CD4-positive, alpha-beta T cell treated with Interleukin-10 for 1 hour (primary cell): ENCODE measurements around the gene ZNF397.
"Not testable (repeated sequence)": the region's sequence is repeated elsewhere in the genome, so short reads cannot be mapped to it uniquely, and the experiment has no call there.

ENCODE experiments used
- DNase-seq: peaks from one replicate; pipeline ENCODE4 v3.0.0-alpha.2; 2020

ZNF397 gene

DNA sequence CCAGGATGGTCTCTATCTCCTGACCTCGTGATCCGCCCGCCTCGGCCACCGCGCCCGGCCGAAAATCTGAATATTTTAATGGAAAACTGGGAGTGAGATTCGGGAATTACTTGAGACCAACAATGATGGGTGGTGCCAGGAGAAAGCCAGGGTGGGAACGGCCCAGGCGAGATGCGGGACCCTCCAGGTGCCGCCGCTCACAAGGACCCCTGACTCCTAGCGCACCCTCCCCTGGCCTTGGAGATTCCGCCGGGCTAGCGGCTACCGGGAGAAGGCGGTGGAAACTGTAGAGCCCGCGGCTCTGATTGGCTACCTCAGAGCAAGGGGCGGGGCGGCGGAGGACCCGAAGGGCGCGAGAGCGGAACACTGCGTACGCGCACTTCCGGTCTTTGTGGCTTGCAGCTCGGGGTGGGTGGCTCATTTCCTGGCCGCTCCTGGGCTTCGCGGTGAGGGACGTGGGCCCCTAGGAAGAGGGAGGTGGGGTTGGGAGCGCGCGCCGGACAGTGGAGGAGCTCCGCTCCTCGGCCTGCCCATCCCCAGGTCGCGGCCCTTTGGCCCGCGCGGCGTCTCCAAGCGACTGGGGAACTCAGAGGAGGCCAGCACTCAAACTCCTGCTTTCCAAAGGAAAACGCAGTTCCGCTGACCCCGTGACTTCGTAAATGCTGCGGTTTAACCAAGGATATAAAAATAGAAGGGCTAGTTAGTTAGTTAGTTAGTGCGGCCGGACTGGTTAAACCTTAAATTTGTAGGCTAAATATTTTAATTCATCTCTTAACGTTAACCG is at the start of gene ZNF397:
ZNF397 (plus strand) TSS at position 371 of the 784 bp plus-strand sequence. CDS start 1,437 bp downstream, outside the sequence.
- DNase-seq: peak; percentile 96

DNA sequence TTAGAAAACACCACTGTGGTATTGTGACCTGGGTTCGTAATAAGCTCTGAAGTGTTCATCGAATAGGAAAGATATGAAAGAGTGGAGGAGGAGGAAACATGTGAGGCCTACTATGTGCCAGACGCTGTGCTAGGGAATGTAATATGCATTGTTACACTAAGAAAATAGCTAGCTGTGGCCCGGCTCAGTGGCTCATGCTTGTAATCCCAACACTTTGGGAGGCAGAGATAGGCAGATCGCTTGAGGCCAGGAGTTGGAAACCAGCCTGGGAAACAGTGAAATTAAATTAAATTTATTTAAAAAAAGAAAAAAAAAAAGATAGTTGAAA is 49.2 kb upstream of the ZNF397 start:
- DNase-seq: no peak

DNA sequence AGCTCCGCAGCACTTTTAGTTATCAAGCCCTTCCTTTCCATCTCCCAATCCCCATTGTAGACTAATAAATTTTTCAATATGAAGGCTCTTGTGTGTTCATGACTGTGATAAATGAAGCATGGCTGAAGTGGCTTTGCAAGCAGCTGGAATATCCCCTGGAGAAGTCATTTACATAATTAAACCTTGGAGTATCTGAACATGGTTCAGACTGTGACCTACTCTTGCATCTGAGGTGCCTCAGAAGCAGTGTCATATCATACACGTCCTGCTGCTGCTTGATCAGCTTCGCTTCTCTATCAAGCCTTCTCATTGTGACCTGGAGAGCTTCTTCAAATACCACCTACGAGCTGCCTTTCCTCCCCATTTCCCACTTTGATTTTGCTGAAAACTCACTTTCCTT is 48.4 kb upstream of the ZNF397 start:
- DNase-seq: no peak

DNA sequence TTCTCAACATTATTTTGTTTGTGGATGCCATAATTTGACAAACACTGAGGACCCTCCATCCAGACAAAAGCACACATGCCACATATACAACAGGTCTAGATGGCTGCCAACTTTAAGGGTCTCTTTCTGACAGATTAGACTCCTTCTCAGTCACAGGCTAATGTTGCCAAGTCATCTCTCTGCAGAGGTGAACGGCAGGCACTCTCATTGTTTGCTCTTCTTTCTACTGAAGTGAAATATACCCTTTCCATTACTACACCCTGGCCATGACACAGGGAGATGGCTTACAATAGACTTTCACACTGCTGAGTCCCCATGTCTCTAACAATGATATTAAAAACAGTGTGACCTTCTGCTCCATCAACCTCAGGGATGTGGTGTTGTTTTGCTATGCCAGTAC is 47.5 kb upstream of the ZNF397 start:
- DNase-seq: no peak

DNA sequence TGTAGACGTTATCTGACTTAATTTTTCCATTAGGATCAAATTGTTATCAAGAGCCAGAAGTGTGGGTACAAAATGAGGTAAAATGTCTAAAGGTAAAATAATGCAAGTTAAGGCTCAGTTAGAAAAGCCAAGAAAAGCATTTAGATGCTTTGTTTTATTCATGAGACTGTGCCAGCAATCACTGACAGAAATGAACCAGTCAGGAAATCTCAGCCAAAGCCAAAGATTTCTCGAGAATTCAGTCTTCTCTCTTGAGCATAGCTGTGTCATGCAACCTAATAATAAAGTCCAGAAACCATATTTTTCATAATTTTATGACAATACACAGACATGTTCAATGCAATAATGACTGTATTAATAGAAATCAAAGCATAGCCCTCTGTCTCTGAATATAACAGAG is 43.5 kb upstream of the ZNF397 start:
- no peak for DNase-seq

DNA sequence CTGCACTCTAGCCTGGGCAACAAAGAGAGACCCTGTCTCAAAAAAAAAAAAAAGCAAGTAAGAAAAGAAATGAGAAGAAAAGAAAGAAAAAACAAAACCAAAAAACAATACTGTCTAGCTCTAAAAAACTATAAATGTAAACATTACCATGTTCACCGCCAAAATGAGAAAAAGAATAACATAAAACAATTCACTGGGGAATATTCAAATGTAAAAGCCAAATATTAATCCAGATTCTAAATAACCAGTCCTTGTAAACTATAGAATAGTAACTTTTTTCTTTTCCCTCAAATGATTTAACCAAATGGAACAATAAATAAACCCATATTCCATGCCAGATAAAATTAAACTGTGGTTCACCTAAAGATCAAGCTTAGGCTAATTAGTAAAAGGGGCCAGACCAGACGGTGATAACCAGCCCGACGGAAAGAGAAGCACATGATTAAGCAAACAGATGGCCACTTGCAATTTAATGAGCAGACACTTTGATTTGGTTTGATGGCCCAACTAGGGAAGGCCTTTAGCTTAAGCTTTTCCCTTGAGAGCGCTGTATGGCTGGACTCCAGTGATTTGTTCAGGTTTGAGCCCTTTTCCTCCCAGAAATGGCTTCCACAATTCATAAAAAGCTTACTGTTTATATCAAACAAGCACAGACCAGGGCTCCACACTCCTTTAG is 39.4 kb upstream of the ZNF397 start:
- no peak for DNase-seq

DNA sequence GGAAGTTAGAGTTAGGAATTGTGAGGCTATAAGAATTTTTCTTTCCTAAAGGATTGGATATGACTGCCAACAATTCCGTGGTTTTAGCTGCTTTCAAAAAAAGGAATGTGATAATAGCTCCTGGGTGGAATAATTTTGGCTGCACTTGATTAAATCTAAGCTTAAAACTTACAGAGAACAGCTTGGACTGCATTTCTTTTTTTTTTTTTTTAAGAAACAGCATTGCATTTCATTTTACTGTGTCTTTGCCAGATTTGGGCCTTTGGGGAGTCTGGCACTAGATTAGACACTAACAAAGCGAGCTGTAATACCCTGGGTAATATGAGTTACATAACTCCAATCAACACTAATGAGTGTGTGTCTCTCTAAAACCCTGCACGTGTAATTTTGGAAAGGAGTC is 37.8 kb upstream of the ZNF397 start:
- no peak for DNase-seq

DNA sequence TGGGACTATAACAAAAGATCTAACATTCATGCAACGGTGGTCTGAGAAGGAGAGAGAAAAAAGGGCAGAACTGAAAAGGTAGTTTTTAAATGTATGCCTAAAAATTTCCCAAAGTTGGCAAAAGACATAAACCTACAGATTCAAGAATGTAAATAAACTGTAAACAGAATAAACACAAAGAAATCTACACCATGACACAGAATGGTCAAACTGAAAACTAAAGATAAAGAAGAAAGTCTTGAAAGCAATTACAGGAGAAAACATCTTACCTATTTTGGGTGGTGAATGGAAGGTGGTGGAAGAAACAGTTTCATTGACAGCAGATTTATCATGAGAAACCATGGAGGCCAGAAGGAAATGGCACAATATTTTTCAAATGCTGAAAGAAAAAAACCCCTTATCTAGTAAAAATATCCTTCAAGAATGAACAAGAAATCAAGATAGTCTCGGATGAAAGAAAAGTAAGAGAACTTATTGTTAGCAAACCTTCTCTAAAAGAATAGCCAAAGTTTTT is 35.6 kb upstream of the ZNF397 start:
- no peak for DNase-seq

DNA sequence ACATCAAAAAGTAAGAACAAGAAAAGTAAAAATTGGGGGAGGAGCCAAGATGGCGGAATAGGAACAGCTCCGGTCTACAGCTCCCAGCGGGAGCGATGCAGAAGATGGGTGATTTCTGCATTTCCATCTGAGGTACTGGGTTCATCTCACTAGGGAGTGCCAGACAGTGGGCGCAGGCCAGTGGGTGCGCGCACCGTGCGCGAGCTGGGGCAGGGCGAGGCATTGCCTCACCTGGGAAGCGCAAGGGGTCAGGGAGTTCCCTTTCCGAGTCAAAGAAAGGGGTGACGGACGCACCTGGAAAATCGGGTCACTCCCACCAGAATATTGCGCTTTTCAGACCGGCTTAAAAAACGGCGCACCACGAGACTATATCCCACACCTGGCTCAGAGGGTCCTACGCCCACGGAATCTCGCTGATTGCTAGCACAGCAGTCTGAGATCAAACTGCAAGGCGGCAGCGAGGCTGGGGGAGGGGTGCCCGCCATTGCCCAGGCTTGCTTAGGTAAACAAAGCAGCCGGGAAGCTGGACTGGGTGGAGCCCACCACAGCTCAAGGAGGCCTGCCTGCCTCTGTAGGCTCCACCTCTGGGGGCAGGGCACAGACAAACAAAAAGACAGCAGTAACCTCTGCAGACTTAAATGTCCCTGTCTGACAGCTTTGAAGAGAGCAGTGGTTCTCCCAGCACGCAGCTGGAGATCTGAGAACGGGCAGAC is 34.9 kb upstream of the ZNF397 start:
- not testable (repeated sequence) for DNase-seq

DNA sequence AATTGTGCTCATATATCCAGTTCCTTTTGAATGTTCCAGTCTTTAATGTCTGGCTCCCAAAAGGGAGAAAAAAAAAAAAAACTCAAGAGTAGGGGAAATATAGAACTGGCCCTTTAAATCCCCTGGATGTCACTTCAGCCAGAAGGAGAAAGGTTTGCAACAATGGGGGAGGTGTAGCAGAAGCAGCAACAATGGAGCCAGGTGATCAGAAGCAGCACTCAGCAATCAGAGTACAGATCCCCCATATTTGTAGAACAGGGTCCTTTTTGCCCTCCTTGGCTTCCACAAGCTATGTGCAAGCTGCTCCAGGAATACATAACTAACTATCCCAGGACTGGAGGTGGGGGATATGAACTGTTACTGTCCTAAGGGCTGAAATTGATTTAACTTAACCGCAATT is 25.8 kb upstream of the ZNF397 start:
- no peak for DNase-seq

DNA sequence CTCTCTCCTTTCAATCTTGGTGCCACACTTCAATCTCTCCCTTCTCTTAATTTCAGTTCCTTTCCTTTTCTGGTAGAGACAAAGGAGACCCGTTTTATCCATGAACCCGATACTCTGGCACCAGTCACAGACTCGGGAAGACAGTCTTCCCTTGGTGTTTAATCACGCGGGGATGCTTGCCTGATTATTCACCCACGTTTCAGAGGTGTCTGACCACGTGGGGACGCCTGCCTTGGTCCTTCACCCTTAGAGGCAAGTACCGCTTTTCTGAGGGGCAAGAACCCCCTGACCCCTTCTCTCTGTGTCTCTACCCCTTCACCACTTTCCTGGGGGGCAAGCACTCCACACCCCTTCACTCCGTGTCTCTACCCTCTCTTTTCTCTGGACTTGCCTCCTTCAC is 24.2 kb upstream of the ZNF397 start:
- DNase-seq: not testable (repeated sequence)

DNA sequence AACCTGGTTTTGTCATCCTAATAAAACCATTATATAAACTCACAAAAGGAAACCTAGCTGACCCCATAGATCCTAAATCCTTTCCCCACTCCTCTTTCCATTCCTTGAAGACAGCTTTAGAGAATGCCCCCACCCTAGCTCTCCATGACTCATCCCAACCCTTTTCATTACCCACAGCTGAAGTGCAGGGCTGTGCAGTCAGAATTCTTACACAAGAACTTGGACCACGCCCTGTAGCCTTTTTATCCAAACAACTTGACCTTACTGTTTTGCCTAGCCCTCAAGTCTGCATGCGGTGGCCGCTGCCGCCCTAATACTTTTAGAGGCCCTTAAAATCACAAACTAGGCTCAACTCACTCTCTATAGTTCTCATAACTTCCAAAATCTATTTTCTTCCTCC is 21.5 kb upstream of the ZNF397 start:
- not testable (repeated sequence) for DNase-seq

DNA sequence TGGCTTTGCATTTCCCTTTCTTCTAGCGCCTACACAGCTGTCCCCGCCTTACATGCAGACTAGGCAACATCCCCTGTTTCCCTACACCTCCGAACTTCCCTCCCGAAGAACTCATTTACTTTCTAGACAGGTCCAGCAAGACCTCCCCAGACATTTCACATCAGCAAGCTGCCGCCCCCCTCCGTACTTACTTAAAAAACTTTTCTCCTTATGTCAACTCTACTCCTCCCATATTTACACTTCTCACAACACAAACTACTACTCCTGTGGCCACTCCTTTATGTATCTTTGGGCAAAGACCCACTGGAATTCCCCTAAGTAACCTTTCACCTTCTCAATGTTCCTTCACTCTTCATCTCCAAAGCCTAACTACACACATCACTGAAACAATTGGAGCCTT is 20.4 kb upstream of the ZNF397 start:
- no peak for DNase-seq

DNA sequence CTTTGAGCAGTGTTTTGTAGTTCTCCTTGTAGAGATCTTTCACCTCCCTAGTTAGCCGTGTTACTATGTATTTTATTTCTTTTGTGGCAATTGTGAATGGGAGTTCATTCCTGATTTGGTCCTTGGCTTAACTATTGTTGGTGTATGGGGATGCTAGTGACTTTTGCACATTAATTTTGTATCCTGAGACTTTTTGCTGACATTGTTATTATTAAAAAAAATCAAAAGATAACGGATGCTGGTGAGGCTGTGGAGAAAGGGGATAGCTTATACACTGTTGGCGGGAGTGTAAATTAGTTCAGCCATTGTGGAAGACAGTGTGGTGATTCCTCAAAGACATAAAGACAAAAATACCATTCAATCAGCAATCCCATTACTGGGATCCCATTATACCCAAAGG is 17.0 kb upstream of the ZNF397 start:
- DNase-seq: no peak

DNA sequence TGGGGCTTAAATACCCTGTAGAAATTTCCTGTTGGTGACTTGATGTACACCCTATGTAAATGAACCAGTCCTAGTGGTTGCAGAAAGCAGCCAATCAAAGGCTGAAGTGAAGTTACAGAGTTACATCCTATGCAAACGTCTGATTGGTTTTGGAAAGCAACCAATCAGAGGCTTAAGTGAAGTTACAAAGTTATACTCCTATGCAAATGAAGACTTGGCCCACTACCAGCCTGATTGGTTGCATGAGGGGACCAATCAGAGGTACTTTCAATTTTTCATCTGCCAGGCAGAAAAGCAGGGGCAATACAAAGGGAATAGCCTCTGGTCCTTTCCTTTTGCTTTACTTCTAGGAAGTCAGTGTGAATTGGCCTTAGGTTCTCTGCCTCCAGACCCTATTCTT is 13.6 kb upstream of the ZNF397 start:
- DNase-seq: no peak

DNA sequence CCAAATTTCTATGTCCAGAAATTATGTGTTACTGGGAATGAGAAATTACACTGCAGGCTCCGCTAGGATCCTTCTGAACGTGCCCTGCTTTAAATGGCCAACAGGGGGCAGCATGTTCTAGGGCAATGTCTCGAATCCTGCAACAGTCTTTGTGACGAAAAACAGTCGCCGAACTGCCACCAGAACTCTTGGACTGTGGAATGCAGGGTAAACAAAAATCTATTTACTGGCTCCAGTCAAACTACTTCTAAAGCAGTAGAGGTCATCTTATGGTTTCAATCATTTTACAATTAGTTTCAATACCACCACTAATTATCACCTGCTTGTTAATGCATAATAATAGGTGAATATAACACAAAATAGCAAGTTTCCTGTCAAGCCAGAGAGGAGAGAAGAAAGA is 9.8 kb upstream of the ZNF397 start:
- DNase-seq: peak; percentile 85

DNA sequence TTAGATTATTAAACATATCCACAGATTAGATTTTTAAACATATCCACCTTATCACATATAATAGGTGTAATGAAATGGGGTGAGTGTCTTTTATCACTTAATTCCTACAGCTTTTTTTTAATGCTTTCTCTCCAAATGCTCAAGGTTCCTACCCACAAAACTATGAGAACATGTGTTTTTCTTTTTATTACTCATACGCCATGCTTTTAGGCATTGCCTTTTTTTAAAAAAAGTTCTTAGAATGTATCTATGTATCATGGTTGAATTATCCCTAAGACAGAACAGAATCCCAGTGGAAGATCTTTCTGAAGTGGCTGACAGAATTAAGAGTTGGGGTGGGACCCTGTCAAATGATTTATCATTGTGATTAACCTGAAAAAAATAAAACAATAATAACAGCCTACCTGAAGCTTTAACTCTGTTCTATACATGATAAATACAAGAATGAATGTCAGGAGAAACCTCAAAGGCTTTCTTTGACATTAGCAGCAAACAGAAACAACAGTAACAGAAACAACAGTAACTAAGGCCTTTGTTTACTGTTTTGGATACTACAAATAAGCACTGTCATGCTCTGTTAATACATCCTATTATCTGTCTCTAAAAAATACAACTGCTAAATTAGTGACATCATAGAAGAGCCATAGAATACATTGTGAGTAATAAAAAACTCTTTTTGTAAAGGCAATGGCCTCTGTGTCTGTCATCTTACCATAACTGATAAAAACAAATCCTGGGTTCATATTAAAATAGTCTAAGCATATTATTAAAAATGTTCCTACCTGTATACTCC is 4.1 kb upstream of the ZNF397 start:
- DNase-seq: no peak

DNA sequence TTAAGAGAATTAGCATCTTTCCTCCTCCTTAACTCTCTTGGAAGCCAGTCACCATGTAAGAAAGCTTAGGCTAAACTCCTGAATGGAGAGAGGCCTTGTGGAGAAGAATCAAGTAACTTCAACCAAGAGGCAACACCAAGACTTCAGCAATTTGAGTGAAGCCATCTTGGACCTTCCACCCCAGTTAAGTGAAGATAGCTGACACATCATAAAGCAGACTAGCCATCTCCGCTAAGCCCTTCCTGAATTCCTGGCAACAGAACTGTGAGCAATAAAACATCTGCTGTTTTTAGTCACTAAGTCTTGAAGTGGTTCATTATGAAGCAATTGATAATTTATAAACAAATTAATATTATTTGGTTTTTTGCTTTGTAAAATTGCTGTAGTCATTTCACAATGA is 1.5 kb upstream of the ZNF397 start:
- no peak for DNase-seq

DNA sequence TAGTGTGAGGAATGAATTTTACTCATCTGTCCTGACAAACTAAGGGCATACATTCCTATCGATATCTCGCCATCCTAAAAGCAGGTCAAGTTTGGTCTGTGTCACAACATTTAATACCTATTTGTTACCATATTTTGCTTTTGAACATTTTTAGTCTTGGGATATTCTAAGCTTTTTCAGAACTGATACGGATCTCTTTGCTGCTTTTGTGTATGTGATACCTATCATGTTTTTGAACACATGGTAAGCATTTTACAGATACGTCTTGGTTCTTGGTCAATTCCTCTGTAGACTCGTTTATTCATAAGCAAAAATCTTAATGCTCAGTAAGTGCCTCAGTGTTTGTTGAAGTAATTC is 592 bp downstream of the ZNF397 start:
- no peak for DNase-seq

DNA sequence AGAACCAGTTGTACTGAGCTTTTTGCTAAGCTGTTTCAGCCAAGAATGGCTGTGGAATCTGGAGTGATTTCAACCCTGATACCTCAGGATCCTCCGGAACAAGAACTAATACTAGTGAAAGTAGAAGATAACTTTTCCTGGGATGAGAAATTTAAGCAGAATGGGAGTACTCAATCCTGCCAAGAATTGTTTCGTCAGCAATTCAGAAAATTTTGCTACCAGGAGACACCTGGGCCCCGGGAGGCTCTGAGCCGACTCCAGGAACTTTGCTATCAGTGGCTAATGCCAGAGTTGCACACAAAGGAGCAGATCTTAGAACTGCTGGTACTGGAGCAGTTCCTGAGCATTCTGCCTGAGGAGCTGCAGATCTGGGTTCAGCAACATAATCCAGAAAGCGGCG is 1.6 kb downstream of the ZNF397 start:
- no peak for DNase-seq

DNA sequence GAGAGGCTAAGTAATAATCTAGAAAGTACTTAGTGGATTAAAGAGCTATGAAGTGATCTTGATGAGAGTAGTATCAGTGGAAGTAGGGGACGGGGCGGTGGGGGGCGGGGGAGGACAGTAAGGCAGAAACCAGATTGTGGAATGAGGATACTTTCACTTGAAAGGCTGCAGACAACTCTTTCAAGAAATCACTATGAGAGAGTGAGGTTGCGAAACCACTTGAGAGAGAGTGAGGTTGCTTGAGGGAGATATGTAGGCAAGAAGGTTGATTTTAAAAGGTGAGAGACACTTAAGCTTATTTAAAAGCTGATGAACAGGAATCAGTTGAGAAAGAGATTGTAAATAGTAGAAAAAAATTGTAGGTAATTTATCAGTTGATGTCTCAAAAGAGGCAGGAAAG is 3.8 kb downstream of the ZNF397 start:
- DNase-seq: no peak

DNA sequence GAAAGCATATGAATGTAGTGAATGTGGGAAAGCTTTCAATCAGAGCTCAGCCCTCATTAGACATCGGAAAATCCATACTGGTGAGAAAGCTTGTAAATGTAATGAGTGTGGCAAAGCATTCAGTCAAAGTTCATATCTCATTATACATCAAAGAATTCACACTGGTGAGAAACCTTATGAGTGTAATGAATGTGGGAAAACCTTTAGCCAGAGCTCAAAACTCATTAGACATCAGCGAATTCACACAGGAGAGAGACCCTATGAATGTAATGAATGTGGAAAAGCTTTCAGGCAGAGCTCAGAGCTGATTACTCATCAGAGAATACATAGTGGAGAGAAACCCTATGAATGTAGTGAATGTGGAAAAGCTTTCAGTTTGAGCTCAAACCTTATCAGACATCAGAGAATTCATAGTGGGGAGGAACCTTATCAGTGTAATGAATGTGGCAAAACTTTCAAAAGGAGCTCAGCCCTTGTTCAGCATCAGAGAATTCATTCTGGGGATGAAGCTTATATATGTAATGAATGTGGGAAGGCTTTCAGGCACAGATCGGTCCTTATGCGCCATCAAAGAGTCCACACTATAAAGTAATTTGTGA is 5.0 kb downstream of the ZNF397 start:
- no peak for DNase-seq

DNA sequence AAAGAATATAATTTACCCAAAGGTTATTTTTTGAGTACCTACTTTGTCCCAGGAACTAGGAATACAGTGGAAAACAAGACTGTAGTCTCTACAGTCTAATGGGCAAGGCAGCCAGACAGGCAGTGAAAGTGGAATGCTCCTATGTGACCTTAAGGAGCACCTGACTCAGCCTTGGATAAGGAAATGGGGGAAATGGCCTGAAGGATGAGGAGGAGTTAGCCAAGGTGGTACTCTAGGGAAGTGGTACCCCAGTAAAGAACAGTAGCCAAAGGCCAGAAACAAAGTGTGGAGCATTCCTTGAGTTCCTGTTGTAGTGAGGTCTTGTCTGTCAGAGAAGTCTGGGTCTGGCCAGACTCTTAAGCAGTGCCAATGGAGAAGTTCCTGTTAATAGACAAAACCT is 6.0 kb downstream of the ZNF397 start:
- DNase-seq: no peak
